ENCODE data around the gene KLF16. TPM values are rescaled to one million over a fixed set of nuclear protein-coding genes. Genes with fewer than 3 reads are reported as not detected.

Gene KLF16
- total and polyA plus RNA-seq, 9 of the 15 experiments (the other 6 are each of a cell fraction or from before 2014, with no cell fraction given), result 0.04 to 60.4 (median 6.8) TPM

GRCh38 chr19:1912760-1913505 lies 49.6 kb upstream of the KLF16 start (continued):
- TF ChIP-seq, protein P1, sequence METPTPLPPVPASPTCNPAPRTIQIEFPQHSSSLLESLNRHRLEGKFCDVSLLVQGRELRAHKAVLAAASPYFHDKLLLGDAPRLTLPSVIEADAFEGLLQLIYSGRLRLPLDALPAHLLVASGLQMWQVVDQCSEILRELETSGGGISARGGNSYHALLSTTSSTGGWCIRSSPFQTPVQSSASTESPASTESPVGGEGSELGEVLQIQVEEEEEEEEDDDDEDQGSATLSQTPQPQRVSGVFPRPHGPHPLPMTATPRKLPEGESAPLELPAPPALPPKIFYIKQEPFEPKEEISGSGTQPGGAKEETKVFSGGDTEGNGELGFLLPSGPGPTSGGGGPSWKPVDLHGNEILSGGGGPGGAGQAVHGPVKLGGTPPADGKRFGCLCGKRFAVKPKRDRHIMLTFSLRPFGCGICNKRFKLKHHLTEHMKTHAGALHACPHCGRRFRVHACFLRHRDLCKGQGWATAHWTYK (CRISPR knock-in tag; IDR thresholded peaks at IDR 0.05), result no peak
- TF ChIP-seq FOXA3 (CRISPR knock-in tag; conservative IDR thresholded peaks at IDR 0.05 in 1 of 2, IDR thresholded peaks at IDR 0.05 in 1 of 2) (no peak), MYC (IDR thresholded peaks at IDR 0.05; ENCODE audit: low read depth, low read length) (no peak), MYC (CRISPR knock-in tag; IDR thresholded peaks at IDR 0.05; ENCODE audit: borderline replicate concordance, low read depth) (no peak), HNRNPL (IDR thresholded peaks at IDR 0.05; ENCODE audit: low read depth, low read length) (peak; percentile 47; the same call in 1 of the 2 replicates), KDM2B (CRISPR knock-in tag; IDR thresholded peaks at IDR 0.05) (no peak), ZNF184 (CRISPR knock-in tag; IDR thresholded peaks at IDR 0.05) (no peak)
- TF ChIP-seq, protein P2, sequence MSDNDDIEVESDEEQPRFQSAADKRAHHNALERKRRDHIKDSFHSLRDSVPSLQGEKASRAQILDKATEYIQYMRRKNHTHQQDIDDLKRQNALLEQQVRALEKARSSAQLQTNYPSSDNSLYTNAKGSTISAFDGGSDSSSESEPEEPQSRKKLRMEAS (CRISPR knock-in tag; IDR thresholded peaks at IDR 0.05), result 0 out of 2 replicates have a peak, but pooled peaks have one; percentile 19
- TF ChIP-seq, protein P3, sequence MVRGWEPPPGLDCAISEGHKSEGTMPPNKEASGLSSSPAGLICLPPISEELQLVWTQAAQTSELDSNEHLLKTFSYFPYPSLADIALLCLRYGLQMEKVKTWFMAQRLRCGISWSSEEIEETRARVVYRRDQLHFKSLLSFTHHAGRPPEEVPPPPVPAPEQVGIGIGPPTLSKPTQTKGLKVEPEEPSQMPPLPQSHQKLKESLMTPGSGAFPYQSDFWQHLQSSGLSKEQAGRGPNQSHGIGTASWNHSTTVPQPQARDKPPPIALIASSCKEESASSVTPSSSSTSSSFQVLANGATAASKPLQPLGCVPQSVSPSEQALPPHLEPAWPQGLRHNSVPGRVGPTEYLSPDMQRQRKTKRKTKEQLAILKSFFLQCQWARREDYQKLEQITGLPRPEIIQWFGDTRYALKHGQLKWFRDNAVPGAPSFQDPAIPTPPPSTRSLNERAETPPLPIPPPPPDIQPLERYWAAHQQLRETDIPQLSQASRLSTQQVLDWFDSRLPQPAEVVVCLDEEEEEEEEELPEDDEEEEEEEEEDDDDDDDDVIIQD (CRISPR knock-in tag; IDR thresholded peaks at IDR 0.05), result no peak
